AG04450 (cell line): ENCODE measurements around the gene PPP1R18. TPM values are rescaled to one million over a fixed set of nuclear protein-coding genes. Genes with fewer than 3 reads are reported as not detected.

Experiments used
- polyA plus RNA-seq: library from polyadenylated mRNA; depleted of rRNA; stranded (reverse); fragments of >200 nt; gene quantifications from 2 replicates; pipeline ENCODE4 v1.2.3, GENCODE V29; 2011; rRNA removed
- small RNA-seq: library from RNA; depleted of rRNA; stranded (forward); fragments of <200 nt; gene quantifications from one replicate; pipeline ENCODE3, GENCODE V24; 2012; ENCODE audit warnings: low read depth; ENCODE audit not compliant: insufficient read length

PPP1R18 gene
- polyA plus RNA-seq, 1 experiment: 83.2 TPM

Small RNA genes lying within 50 kb of the gene (small RNA-seq; reads per million reads assigned to genes)
- gene RF00019: not detected

Other genes with a start within 250 kb of the PPP1R18 start
- 127 and 136 TPM in 2 replicates for gene HLA-E, start 197.1 kb downstream of the PPP1R18 start, polyA plus RNA-seq
- 41.7 and 50.0 TPM in 2 replicates for gene GNL1, start 130.2 kb downstream of the PPP1R18 start, polyA plus RNA-seq
- gene PRR3, start 129.3 kb downstream of the PPP1R18 start, polyA plus RNA-seq: 26.8 and 27.3 TPM in 2 replicates
- 32.3 and 38.7 TPM in 2 replicates for gene ABCF1, start 115.2 kb downstream of the PPP1R18 start, polyA plus RNA-seq
- 32.9 and 43.2 TPM in 2 replicates for gene PPP1R10, start 69.4 kb downstream of the PPP1R18 start, polyA plus RNA-seq
- gene MRPS18B, start 68.8 kb downstream of the PPP1R18 start, polyA plus RNA-seq: 56.6 and 59.8 TPM in 2 replicates
- 10.8 and 13.1 TPM in 2 replicates for gene ATAT1, start 59.8 kb downstream of the PPP1R18 start, polyA plus RNA-seq
- 5.1 and 5.5 TPM in 2 replicates for gene C6orf136, start 39.5 kb downstream of the PPP1R18 start, polyA plus RNA-seq
- gene DHX16, start 13.6 kb downstream of the PPP1R18 start, polyA plus RNA-seq: 27.6 and 31.9 TPM in 2 replicates
- 14.6 and 17.4 TPM in 2 replicates for gene NRM, start 4.3 kb upstream of the PPP1R18 start, polyA plus RNA-seq
- 4.1 and 6.8 TPM in 2 replicates for gene MDC1, start 30.6 kb upstream of the PPP1R18 start, polyA plus RNA-seq
- gene TUBB, start 33.7 kb upstream of the PPP1R18 start, polyA plus RNA-seq: 1,457 and 1,715 TPM in 2 replicates
- 155 and 156 TPM in 2 replicates for gene FLOT1, start 56.0 kb upstream of the PPP1R18 start, polyA plus RNA-seq
- gene IER3, start 57.9 kb upstream of the PPP1R18 start, polyA plus RNA-seq: 85.2 and 98.7 TPM in 2 replicates
- 9.9 and 13.3 TPM in 2 replicates for gene DDR1, start 197.9 kb upstream of the PPP1R18 start, polyA plus RNA-seq
- gene GTF2H4, start 221.6 kb upstream of the PPP1R18 start, polyA plus RNA-seq: 31.9 and 33.0 TPM in 2 replicates
- 10.3 and 12.2 TPM in 2 replicates for gene VARS2, start 227.6 kb upstream of the PPP1R18 start, polyA plus RNA-seq
- gene SFTA2, start 245.5 kb upstream of the PPP1R18 start, polyA plus RNA-seq: not detected in 2 replicates